ENCODE measurements around the gene SPHK1.

Gene SPHK1

DNA sequence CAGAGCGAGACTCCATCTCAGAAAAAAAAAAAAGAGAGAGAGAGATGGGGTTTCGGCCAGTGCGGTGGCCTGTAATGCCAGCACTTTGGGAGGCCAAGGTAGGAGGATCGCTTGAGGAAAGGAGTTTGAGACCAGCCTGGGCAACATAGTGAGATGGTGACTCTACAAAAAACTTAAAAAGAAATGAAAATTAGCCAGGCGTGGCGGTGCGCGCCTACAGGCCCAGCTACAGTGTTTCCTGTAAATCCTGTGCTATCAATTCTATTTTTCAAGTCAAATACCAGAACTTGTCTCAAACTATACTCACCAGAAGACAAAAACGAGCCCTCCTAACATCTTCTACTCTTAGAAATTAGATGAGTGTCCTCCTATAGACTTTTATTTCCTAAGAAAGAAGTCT lies 49.3 kb downstream of the SPHK1 start:
- Histone ChIP-seq H3K4me3 (ENCODE audit: low read length) (no peak overlapping the region), H3K9me3 (ENCODE audit: insufficient read depth, low read depth, low read length) (no peaks in the 10 kb centered on the region), H3K27ac (ENCODE audit: low read length) (no peak overlapping the region), H3K4me1 (ENCODE audit: insufficient read depth, low read length) (peaks cover 15% of the 10 kb centered on the region; the same call in 1 of the 2 replicates), H3K9ac (ENCODE audit: low read depth, low read length) (no peak overlapping the region), H3K27me3 (ENCODE audit: insufficient read depth, low read length) (no peaks in the 10 kb centered on the region), H3K36me3 (ENCODE audit: insufficient read depth, low read depth, low read length) (no peaks in the 10 kb centered on the region)

DNA sequence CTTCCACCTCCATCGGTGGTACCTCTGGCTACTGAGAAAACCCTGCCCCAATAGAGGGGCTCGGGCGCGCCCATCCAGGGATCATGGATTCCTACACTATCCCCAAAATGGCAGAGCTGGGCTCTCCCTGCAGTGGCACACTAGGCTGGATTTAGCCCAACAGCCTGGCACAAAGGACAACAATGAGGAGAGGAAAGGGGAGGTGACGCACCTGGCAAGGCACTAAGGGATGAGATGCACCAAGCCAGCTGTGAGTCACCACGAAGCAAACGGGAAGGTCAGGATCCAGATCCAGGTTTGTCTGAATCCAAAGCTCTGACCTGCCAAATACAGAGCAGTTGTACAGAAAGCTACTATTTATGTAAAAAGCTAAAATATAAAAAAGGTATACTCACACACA lies 50.5 kb downstream of the SPHK1 start:
- Histone ChIP-seq H3K27me3 (ENCODE audit: insufficient read depth, low read length) (no peaks in the 10 kb centered on the region), H3K9me3 (ENCODE audit: insufficient read depth, low read depth, low read length) (no peaks in the 10 kb centered on the region), H3K27ac (ENCODE audit: low read length) (no peak overlapping the region), H3K36me3 (ENCODE audit: insufficient read depth, low read depth, low read length) (no peaks in the 10 kb centered on the region), H3K4me1 (ENCODE audit: insufficient read depth, low read length) (peaks cover 15% of the 10 kb centered on the region; the same call in 1 of the 2 replicates), H3K9ac (ENCODE audit: low read depth, low read length) (no peak overlapping the region), H3K4me3 (ENCODE audit: low read length) (no peak overlapping the region)

DNA sequence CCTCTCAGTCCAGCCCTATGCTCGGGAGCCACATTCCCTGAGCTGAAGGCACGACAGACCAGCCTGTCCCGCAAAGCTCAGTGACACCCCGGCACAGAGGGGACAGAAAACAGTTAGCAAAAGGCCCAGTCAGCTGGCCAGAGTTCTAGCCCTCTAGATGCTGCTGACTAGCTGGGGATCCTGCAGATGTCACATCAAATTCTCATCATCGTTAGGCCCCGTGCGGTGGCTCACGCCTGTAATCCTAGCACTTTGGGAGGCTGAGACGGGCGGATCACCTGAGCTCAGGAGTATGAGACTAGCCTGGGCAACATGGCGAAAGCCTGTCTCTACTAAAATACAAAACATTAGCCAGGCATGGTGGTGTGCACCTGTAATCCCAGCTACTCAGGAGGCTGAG lies 51.3 kb downstream of the SPHK1 start:
- no peaks in the 10 kb centered on the region for H3K9me3 ChIP-seq (ENCODE audit: insufficient read depth, low read depth, low read length)
- no peaks in the 10 kb centered on the region for H3K36me3 ChIP-seq (ENCODE audit: insufficient read depth, low read depth, low read length)
- H3K27me3 ChIP-seq (ENCODE audit: insufficient read depth, low read length) = no peaks in the 10 kb centered on the region
- no peak overlapping the region for H3K9ac ChIP-seq (ENCODE audit: low read depth, low read length)
- no peak overlapping the region for H3K27ac ChIP-seq (ENCODE audit: low read length)
- H3K4me1 ChIP-seq (ENCODE audit: insufficient read depth, low read length) = peaks cover 15% of the 10 kb centered on the region
- H3K4me3 ChIP-seq (ENCODE audit: low read length) = no peak overlapping the region

Data from iPS-20b (cell line).